NT2/D1 (cell line): ENCODE data around the gene EIF4E2.

Experiments used
- SUZ12 ChIP-seq: IDR thresholded peaks from 2 replicates; pipeline ENCODE4 v1.6.1; 2011; ENCODE audit not compliant: insufficient read length, insufficient read depth; ENCODE audit errors: extremely low read depth
- YY1 ChIP-seq: IDR thresholded peaks from 2 replicates; pipeline ENCODE4 v1.6.1; 2011; ENCODE audit not compliant: insufficient read length, insufficient read depth
- ZNF274 ChIP-seq: IDR thresholded peaks from 2 replicates; pipeline ENCODE4 v1.6.1; 2011; ENCODE audit warnings: mild to moderate bottlenecking, low read depth, low read length

DNA sequence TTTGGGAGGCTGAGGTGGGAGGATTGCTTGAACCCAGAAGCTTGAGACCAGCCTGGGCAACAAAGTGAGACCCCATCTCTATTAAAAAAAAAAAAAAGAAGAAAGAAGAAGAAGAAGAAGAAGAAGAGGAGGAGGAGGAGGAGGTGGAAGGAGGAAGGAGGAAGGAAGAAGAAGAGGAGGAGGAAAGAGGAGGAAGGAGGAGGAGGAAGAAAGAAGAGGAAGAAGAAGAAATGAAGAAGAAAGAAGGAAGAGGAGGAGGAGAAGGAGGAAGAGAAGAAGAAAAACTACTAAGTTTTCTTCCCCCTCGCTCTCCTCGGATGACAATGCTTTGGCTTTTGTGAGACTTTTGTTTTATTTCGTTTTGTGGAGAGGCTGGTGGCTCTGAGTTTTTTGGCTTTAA is 52.8 kb downstream of the EIF4E2 start:
- no peak for TF ChIP-seq YY1
- TF ChIP-seq ZNF274, result no peak
- TF ChIP-seq SUZ12, result no peak
